ENCODE data around the gene GNG13. TPM values are rescaled to one million over a fixed set of nuclear protein-coding genes. Genes with fewer than 3 reads are reported as not detected.

GNG13 gene
- total and polyA plus RNA-seq, 8 donors, result not detected

DNA sequence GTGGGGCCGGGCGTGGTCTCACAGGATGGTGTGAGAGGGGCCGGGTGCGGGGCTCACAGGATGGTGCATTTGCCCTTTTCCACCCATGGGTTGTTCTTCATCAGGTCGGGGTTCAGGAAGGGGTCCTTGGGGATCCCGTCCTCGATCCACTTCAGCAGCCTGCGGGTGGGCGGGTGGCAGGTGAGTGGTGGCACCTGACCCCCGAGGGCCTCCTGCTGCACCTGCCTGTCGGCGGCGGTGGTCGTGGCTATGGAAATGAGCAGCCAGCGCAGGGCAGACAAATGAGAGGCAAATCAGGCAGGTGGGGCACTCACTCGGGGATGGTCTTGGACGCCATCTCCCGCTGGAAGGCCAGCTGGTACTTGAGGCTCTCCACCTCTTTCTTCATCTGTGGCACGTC lies 1.9 kb downstream of the GNG13 start:
- WGBS, 5 donors, result 88 to 92% (median 90%) methylated on average over 11 to 19 of the region's 19 CpGs
- H3K4me1 ChIP-seq, result peaks cover 0 to 12% (median 2%) of the 10 kb centered on the region in 4 donors
- peaks cover 7 to 82% (median 47%) of the 10 kb centered on the region in 3 donors for H3K27me3 ChIP-seq

GRCh38 chr16:797686-798085 lies 2.8 kb downstream of the GNG13 start:
- Histone ChIP-seq H3K4me3 (no peak overlapping the region), H3K27me3 (peaks cover 7 to 73% (median 38%) of the 10 kb centered on the region in 3 donors)
- TF ChIP-seq, protein P1, sequence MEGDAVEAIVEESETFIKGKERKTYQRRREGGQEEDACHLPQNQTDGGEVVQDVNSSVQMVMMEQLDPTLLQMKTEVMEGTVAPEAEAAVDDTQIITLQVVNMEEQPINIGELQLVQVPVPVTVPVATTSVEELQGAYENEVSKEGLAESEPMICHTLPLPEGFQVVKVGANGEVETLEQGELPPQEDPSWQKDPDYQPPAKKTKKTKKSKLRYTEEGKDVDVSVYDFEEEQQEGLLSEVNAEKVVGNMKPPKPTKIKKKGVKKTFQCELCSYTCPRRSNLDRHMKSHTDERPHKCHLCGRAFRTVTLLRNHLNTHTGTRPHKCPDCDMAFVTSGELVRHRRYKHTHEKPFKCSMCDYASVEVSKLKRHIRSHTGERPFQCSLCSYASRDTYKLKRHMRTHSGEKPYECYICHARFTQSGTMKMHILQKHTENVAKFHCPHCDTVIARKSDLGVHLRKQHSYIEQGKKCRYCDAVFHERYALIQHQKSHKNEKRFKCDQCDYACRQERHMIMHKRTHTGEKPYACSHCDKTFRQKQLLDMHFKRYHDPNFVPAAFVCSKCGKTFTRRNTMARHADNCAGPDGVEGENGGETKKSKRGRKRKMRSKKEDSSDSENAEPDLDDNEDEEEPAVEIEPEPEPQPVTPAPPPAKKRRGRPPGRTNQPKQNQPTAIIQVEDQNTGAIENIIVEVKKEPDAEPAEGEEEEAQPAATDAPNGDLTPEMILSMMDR (IDR thresholded peaks at IDR 0.05), result no peak
- TF ChIP-seq POLR2A (IDR thresholded peaks at IDR 0.05), result no peak
- no peak for TF ChIP-seq POLR2AphosphoS5 (IDR thresholded peaks at IDR 0.05)
- no peak for TF ChIP-seq EP300 (IDR thresholded peaks at IDR 0.05)

More for the DNA sequence above, 1.9 kb downstream of the GNG13 start:
- Histone ChIP-seq H3K36me3 (peaks cover 0 to 6% (median 0%) of the 10 kb centered on the region in 4 donors), H3K9me3 (peaks cover 0 to 4% (median 0%) of the 10 kb centered on the region in 4 donors), H3K4me3 (no peak overlapping the region), H3K27ac (no peak overlapping the region)
- DNase-seq, result no peak
- TF ChIP-seq POLR2A (IDR thresholded peaks at IDR 0.05) (no peak), POLR2AphosphoS5 (IDR thresholded peaks at IDR 0.05) (no peak), EP300 (IDR thresholded peaks at IDR 0.05) (no peak)
- TF ChIP-seq, protein P1 (IDR thresholded peaks at IDR 0.05), result no peak
- intact Hi-C loops (cut with DNase I; ENCODE audit: low total_unique reads), result no loop called here

DNA sequence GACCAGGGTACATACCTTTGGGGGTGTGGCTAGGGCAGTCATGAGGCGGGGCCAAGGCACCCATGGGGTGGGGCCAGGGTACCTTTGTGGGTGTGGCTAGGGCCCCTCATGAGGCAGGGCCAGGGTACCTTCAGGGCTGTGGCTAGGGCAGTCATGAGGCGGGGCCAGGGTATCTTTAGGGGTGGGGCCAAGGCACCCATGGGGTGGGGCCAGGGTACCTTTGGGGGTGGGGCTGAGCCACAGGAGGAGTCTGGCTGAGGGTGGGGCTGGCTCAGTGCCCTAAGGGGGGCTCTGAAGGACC lies 3.5 kb downstream of the GNG13 start:
- no peak for DNase-seq
- peaks cover 7 to 66% (median 32%) of the 10 kb centered on the region in 3 donors for H3K27me3 ChIP-seq
- peaks cover 0 to 4% (median 0%) of the 10 kb centered on the region in 4 donors for H3K9me3 ChIP-seq
- peaks cover 0 to 22% (median 5%) of the 10 kb centered on the region in 4 donors for H3K36me3 ChIP-seq
- no peak overlapping the region for H3K27ac ChIP-seq
- 92 to 100% (median 97%) methylated on average over 2 of the region's 2 CpGs for WGBS, 5 donors
- no peak for TF ChIP-seq POLR2A (IDR thresholded peaks at IDR 0.05)
- TF ChIP-seq, protein P1 (IDR thresholded peaks at IDR 0.05), result no peak
- no peak for TF ChIP-seq POLR2AphosphoS5 (IDR thresholded peaks at IDR 0.05)
- no peak for TF ChIP-seq EP300 (IDR thresholded peaks at IDR 0.05)
- H3K4me3 ChIP-seq, result no peak overlapping the region
- intact Hi-C loops (cut with DNase I; ENCODE audit: low total_unique reads), result no loop called here
- H3K4me1 ChIP-seq, result peaks cover 0 to 12% (median 2%) of the 10 kb centered on the region in 4 donors

More at GRCh38 chr16:797686-798085, 2.8 kb downstream of the GNG13 start:
- intact Hi-C loops (cut with DNase I; ENCODE audit: low total_unique reads), result no loop called here
- DNase-seq, result no peak
- peaks cover 0 to 16% (median 3%) of the 10 kb centered on the region in 4 donors for H3K36me3 ChIP-seq
- H3K9me3 ChIP-seq, result peaks cover 0 to 4% (median 0%) of the 10 kb centered on the region in 4 donors
- 92 to 97% (median 96%) methylated on average over 20 to 22 of the region's 22 CpGs for WGBS, 5 donors
- peaks cover 0 to 12% (median 2%) of the 10 kb centered on the region in 4 donors for H3K4me1 ChIP-seq
- no peak overlapping the region for H3K27ac ChIP-seq

DNA sequence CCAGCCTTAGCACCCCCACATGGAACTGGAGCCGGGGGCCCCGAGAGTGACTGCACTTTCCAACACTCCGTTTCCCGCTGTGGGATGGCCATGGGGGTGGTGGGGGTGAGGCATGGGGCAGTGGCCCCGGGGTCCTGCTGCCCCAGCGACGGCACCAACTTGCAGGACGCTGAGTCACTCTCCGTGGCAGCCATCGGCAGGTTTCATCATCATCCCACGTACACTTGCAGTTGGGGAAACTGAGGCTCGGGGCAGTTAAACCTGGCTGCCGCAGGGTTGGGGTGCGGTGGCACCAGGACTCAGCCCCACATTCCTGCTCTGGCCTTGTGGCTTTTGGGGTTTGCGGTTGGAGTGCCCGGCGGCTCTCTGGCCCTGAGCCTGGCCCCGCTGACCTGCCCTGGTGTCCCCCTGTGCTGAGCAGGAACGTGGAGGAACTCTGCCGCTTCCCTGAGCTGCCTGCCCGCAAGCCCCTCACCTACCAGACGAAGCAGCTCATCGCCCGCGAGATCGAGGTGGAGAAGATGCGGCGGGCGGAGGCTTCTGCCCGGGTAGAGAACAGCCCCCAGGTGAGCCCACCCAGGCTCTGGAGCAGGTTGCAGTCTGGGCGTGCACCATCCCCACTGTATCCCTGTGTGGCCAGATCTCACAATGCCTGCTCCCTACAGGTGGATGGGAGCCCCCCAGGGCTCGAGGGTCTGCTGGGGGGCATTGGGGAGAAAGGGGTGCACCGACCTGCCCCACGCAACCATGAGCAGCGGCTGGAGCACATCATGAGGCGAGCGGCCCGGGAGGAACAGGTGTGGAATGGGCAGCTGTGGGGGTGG lies 4.0 kb downstream of the GNG13 start:
- peaks cover 0 to 27% (median 9%) of the 10 kb centered on the region in 4 donors for H3K36me3 ChIP-seq
- WGBS, 5 donors, result 94 to 96% (median 95%) methylated on average over 27 to 38 of the region's 38 CpGs
- DNase-seq, result no peak
- intact Hi-C loops (cut with DNase I; ENCODE audit: low total_unique reads), result no loop called here
- peaks cover 0 to 12% (median 2%) of the 10 kb centered on the region in 4 donors for H3K4me1 ChIP-seq
- TF ChIP-seq EP300 (IDR thresholded peaks at IDR 0.05) (no peak), POLR2A (IDR thresholded peaks at IDR 0.05) (no peak), POLR2AphosphoS5 (IDR thresholded peaks at IDR 0.05) (no peak)
- TF ChIP-seq, protein P1 (IDR thresholded peaks at IDR 0.05), result no peak
- H3K4me3 ChIP-seq, result no peak overlapping the region
- no peak overlapping the region for H3K27ac ChIP-seq
- peaks cover 0 to 4% (median 0%) of the 10 kb centered on the region in 4 donors for H3K9me3 ChIP-seq
- peaks cover 7 to 61% (median 26%) of the 10 kb centered on the region in 3 donors for H3K27me3 ChIP-seq

All from stomach (tissue), 9 donors.